ENCODE results near the gene STRN. TPM values are rescaled to one million over a fixed set of nuclear protein-coding genes. Genes with fewer than 3 reads are reported as not detected.
"Not testable (repeated sequence)": the region's sequence is repeated elsewhere in the genome, so short reads cannot be mapped to it uniquely, and the experiment has no call there.

STRN gene
- 10 to 100 TPM; 39.4 to 39.5 TPM for total RNA-seq

GRCh38 chr2:36966370-36967235 is at the start of gene STRN:
STRN (minus strand) TSS chr2:36966536; CDS start chr2:36966463, 73 bp downstream.
- CTCF ChIA-PET, result interaction anchor here (0.6 kb wide), 1 partner anchor 1112 kb away, joined by 4 read pairs; no protein-coding TSS in a partner anchor
- no peaks in the 10 kb centered on the region for H3K27me3 Mint-ChIP-seq
- peaks cover 51% of the 10 kb centered on the region for H3K4me1 Mint-ChIP-seq

GRCh38 chr2:37013315-37013641 is 46.9 kb upstream of the STRN start:
- POLR2A ChIA-PET, result interaction anchor here (0.7 kb wide), 1 partner anchor 697 kb away, joined by 3 read pairs; no protein-coding TSS in a partner anchor
- H3K27ac Mint-ChIP-seq, result no peak overlapping the region
- CTCF ChIA-PET, result interaction anchor here (1.4 kb wide), 1 partner anchor 18 kb away, joined by 4 read pairs; no protein-coding TSS in a partner anchor

More at GRCh38 chr2:36966370-36967235, at the start of gene STRN:
- POLR2A ChIA-PET, result interaction anchor here (1.3 kb wide), 1 partner anchor 118 kb away, joined by 4 read pairs; the partner anchor contains the start of genes GPATCH11 and HEATR5B
- H3K36me3 Mint-ChIP-seq (ENCODE audit: low read depth), result peaks cover 26% of the 10 kb centered on the region
- H3K27ac Mint-ChIP-seq, result peak within 1 kb of the TSS; percentile 96
- H3K9me3 Mint-ChIP-seq, result no peaks in the 10 kb centered on the region
- DNase-seq, result peak; percentile 96
- peak within 1 kb of the TSS; percentile 97 for H3K4me3 Mint-ChIP-seq

GRCh38 chr2:37011130-37011529 is 44.8 kb upstream of the STRN start:
- Mint-ChIP-seq H3K27me3 (no peaks in the 10 kb centered on the region), H3K4me3 (no peak overlapping the region), H3K36me3 (ENCODE audit: low read depth) (peaks cover 31% of the 10 kb centered on the region), H3K4me1 (peaks cover 19% of the 10 kb centered on the region), H3K27ac (no peak overlapping the region), H3K9me3 (no peaks in the 10 kb centered on the region)
- ChIA-PET CTCF (no interaction called here), POLR2A (no interaction called here)
- no peak for DNase-seq

More at GRCh38 chr2:37013315-37013641, 46.9 kb upstream of the STRN start:
- H3K9me3 Mint-ChIP-seq, result no peaks in the 10 kb centered on the region
- no peak for DNase-seq
- H3K36me3 Mint-ChIP-seq (ENCODE audit: low read depth), result peaks cover 36% of the 10 kb centered on the region
- no peaks in the 10 kb centered on the region for H3K27me3 Mint-ChIP-seq
- H3K4me3 Mint-ChIP-seq, result no peak overlapping the region
- H3K4me1 Mint-ChIP-seq, result peaks cover 17% of the 10 kb centered on the region

- Mint-ChIP-seq H3K4me3 (no peak overlapping the region), H3K4me1 (peaks cover 14% of the 10 kb centered on the region), H3K27ac (peak overlapping the region; percentile 37), H3K9me3 (no peaks in the 10 kb centered on the region), H3K36me3 (ENCODE audit: low read depth) (peaks cover 39% of the 10 kb centered on the region), H3K27me3 (no peaks in the 10 kb centered on the region)
- ChIA-PET POLR2A (no interaction called here), CTCF (no interaction called here)
- DNase-seq, result peak; percentile 49
These were observed 39.0 kb upstream of the STRN start for GRCh38 chr2:37005118-37005868.

GRCh38 chr2:37000988-37001556 is 34.7 kb upstream of the STRN start:
- no peak for DNase-seq
- ChIA-PET POLR2A (no interaction called here), CTCF (no interaction called here)
- Mint-ChIP-seq H3K4me1 (peaks cover 12% of the 10 kb centered on the region), H3K9me3 (no peaks in the 10 kb centered on the region), H3K4me3 (no peak overlapping the region), H3K36me3 (ENCODE audit: low read depth) (peaks cover 55% of the 10 kb centered on the region), H3K27me3 (no peaks in the 10 kb centered on the region), H3K27ac (peak overlapping the region; percentile 21)

GRCh38 chr2:37000318-37000717 is 34.0 kb upstream of the STRN start:
- no peak overlapping the region for H3K27ac Mint-ChIP-seq
- no peaks in the 10 kb centered on the region for H3K9me3 Mint-ChIP-seq
- peaks cover 51% of the 10 kb centered on the region for H3K36me3 Mint-ChIP-seq (ENCODE audit: low read depth)
- ChIA-PET CTCF (no interaction called here), POLR2A (no interaction called here)
- peaks cover 7% of the 10 kb centered on the region for H3K4me1 Mint-ChIP-seq
- H3K27me3 Mint-ChIP-seq, result no peaks in the 10 kb centered on the region
- no peak overlapping the region for H3K4me3 Mint-ChIP-seq
- no peak for DNase-seq

- H3K4me1 Mint-ChIP-seq, POLR2A ChIA-PET, H3K9me3 Mint-ChIP-seq, CTCF ChIA-PET, H3K27ac Mint-ChIP-seq, DNase-seq, H3K27me3 Mint-ChIP-seq, H3K4me3 Mint-ChIP-seq: not testable (repeated sequence)
- peaks cover 42% of the 10 kb centered on the region for H3K36me3 Mint-ChIP-seq (ENCODE audit: low read depth)
These were observed 33.1 kb upstream of the STRN start for GRCh38 chr2:36999416-36999815.

GRCh38 chr2:36993841-36994620 is 27.7 kb upstream of the STRN start:
- Mint-ChIP-seq H3K4me1 (no peaks in the 10 kb centered on the region), H3K27ac (no peak overlapping the region), H3K4me3 (no peak overlapping the region), H3K9me3 (no peaks in the 10 kb centered on the region), H3K36me3 (ENCODE audit: low read depth) (peaks cover 25% of the 10 kb centered on the region), H3K27me3 (no peaks in the 10 kb centered on the region)
- POLR2A ChIA-PET, result no interaction called here
- DNase-seq, result no peak
- CTCF ChIA-PET, result no interaction called here

- H3K27me3 Mint-ChIP-seq, result no peaks in the 10 kb centered on the region
- no peak for DNase-seq
- POLR2A ChIA-PET, result no interaction called here
- H3K36me3 Mint-ChIP-seq (ENCODE audit: low read depth), result peaks cover 15% of the 10 kb centered on the region
- no peak overlapping the region for H3K4me3 Mint-ChIP-seq
- no peaks in the 10 kb centered on the region for H3K4me1 Mint-ChIP-seq
- CTCF ChIA-PET, result no interaction called here
- H3K9me3 Mint-ChIP-seq, result no peaks in the 10 kb centered on the region
- H3K27ac Mint-ChIP-seq, result no peak overlapping the region
These were observed 21.7 kb upstream of the STRN start for GRCh38 chr2:36988008-36988407.

GRCh38 chr2:36982467-36982866 is 16.1 kb upstream of the STRN start:
- H3K27ac Mint-ChIP-seq, result no peak overlapping the region
- H3K4me3 Mint-ChIP-seq, result no peak overlapping the region
- no peaks in the 10 kb centered on the region for H3K27me3 Mint-ChIP-seq
- H3K4me1 Mint-ChIP-seq, result no peaks in the 10 kb centered on the region
- peaks cover 16% of the 10 kb centered on the region for H3K36me3 Mint-ChIP-seq (ENCODE audit: low read depth)
- peaks cover 2% of the 10 kb centered on the region for H3K9me3 Mint-ChIP-seq
- ChIA-PET POLR2A (no interaction called here), CTCF (interaction anchor here (1.1 kb wide), 1 partner anchor 69 kb away, joined by 5 read pairs; no protein-coding TSS in a partner anchor)
- no peak for DNase-seq

GRCh38 chr2:36981911-36982310 is 15.6 kb upstream of the STRN start:
- Mint-ChIP-seq H3K27me3 (no peaks in the 10 kb centered on the region), H3K36me3 (ENCODE audit: low read depth) (peaks cover 16% of the 10 kb centered on the region), H3K4me3 (no peak overlapping the region), H3K9me3 (peaks cover 2% of the 10 kb centered on the region), H3K4me1 (no peaks in the 10 kb centered on the region), H3K27ac (no peak overlapping the region)
- ChIA-PET CTCF (no interaction called here), POLR2A (no interaction called here)
- no peak for DNase-seq

- DNase-seq, CTCF ChIA-PET, H3K9me3 Mint-ChIP-seq, POLR2A ChIA-PET, H3K4me1 Mint-ChIP-seq, H3K27me3 Mint-ChIP-seq, H3K4me3 Mint-ChIP-seq, H3K27ac Mint-ChIP-seq: not testable (repeated sequence)
- H3K36me3 Mint-ChIP-seq (ENCODE audit: low read depth), result peaks cover 15% of the 10 kb centered on the region
These were observed 12.7 kb upstream of the STRN start for GRCh38 chr2:36979007-36979406.

All from activated CD4-positive, alpha-beta T cell treated with anti-CD3 and anti-CD28 coated beads, Interleukin-2, amount 10 ng/mL, durations not matched to agents 7 days and 5 days (primary cell).